ENCODE data around the gene EHBP1L1. TPM values are rescaled to one million over a fixed set of nuclear protein-coding genes. Genes with fewer than 3 reads are reported as not detected.
A peak's percentile ranks its signal among the peaks of the same experiment; 100 is the strongest.

Gene EHBP1L1
- total RNA-seq, 2 experiments from 2014 or later: 59.7 to 71.6 TPM

- BruUV-seq (replicated peaks): no TSS peak
- Histone ChIP-seq H4K20me1 (ENCODE audit: insufficient read depth, low read length) (no peaks in the 10 kb centered on the region), H3K9me3 (ENCODE audit: low read length) (no peaks in the 10 kb centered on the region), H3K4me2 (ENCODE audit: low read length) (no peak overlapping the region), H3K79me2 (ENCODE audit: insufficient read depth, low read depth, low read length) (no peaks in the 10 kb centered on the region), H3K4me1 (ENCODE audit: insufficient read depth, low read length, poor library complexity, severe bottlenecking) (no peaks in the 10 kb centered on the region), H3K27ac (ENCODE audit: low read depth, low read length, poor library complexity, severe bottlenecking) (no peak overlapping the region), H3K4me3 (ENCODE audit: low read depth, low read length, poor library complexity, severe bottlenecking) (no peak overlapping the region), H2AFZ (ENCODE audit: low read length) (no peak overlapping the region), H3K9me2 (ENCODE audit: insufficient read depth, low read length) (no peaks in the 10 kb centered on the region), H3K36me3 (ENCODE audit: insufficient read depth, low read length) (peaks cover 93% of the 10 kb centered on the region)
- intact Hi-C loops (cut with micrococcal nuclease; ENCODE audit: unreplicated experiment): loop anchor here (1.0 to 5.0 kb wide), 2 partner anchors 37 to 82 kb away; partner anchors contain the start of gene RELA
- DNase-seq (ENCODE audit: low spot score): peak; percentile 55
- CTCF ChIA-PET (ENCODE audit: unreplicated experiment): interaction anchor here (1.2 kb wide), 1 partner anchor 13 kb away, joined by 5 read pairs; no protein-coding TSS in a partner anchor
- POLR2A ChIA-PET: no interaction called here
- peak; percentile 81 for TF ChIP-seq CTCF (conservative IDR thresholded peaks at IDR 0.05; ENCODE audit: low read length)
- no peak for TF ChIP-seq EZH2phosphoT487 (IDR thresholded peaks at IDR 0.05; ENCODE audit: borderline replicate concordance, low read depth, low read length)
These were observed 49.9 kb downstream of the EHBP1L1 start for GRCh38 chr11:65625628-65626342.

- intact Hi-C loops (cut with micrococcal nuclease; ENCODE audit: unreplicated experiment): loop anchor here (5.0 kb wide), 1 partner anchor 80 kb away; no protein-coding TSS in a partner anchor
- Histone ChIP-seq H2AFZ (ENCODE audit: low read length) (no peak overlapping the region), H3K36me3 (ENCODE audit: insufficient read depth, low read length) (peaks cover 92% of the 10 kb centered on the region), H4K20me1 (ENCODE audit: insufficient read depth, low read length) (no peaks in the 10 kb centered on the region), H3K79me2 (ENCODE audit: insufficient read depth, low read depth, low read length) (no peaks in the 10 kb centered on the region), H3K4me1 (ENCODE audit: insufficient read depth, low read length, poor library complexity, severe bottlenecking) (no peaks in the 10 kb centered on the region), H3K4me2 (ENCODE audit: low read length) (no peak overlapping the region), H3K4me3 (ENCODE audit: low read depth, low read length, poor library complexity, severe bottlenecking) (no peak overlapping the region), H3K27ac (ENCODE audit: low read depth, low read length, poor library complexity, severe bottlenecking) (no peak overlapping the region), H3K9me3 (ENCODE audit: low read length) (no peaks in the 10 kb centered on the region), H3K9me2 (ENCODE audit: insufficient read depth, low read length) (no peaks in the 10 kb centered on the region)
- TF ChIP-seq CTCF (conservative IDR thresholded peaks at IDR 0.05; ENCODE audit: low read length): no peak
- TF ChIP-seq EZH2phosphoT487 (IDR thresholded peaks at IDR 0.05; ENCODE audit: borderline replicate concordance, low read depth, low read length): no peak
- DNase-seq (ENCODE audit: low spot score): no peak
- POLR2A ChIA-PET: no interaction called here
- CTCF ChIA-PET (ENCODE audit: unreplicated experiment): interaction anchor here (1.2 kb wide), 1 partner anchor 12 kb away, joined by 5 read pairs; no protein-coding TSS in a partner anchor
- no TSS peak for BruUV-seq (replicated peaks)
These were observed 51.3 kb downstream of the EHBP1L1 start for GRCh38 chr11:65627202-65627601.

- CTCF ChIA-PET (ENCODE audit: unreplicated experiment): no interaction called here
- no peak for DNase-seq (ENCODE audit: low spot score)
- BruUV-seq (replicated peaks): no TSS peak
- no peak overlapping the region for H2AFZ ChIP-seq (ENCODE audit: low read length)
- no peak overlapping the region for H3K4me2 ChIP-seq (ENCODE audit: low read length)
- no peak overlapping the region for H3K4me3 ChIP-seq (ENCODE audit: low read depth, low read length, poor library complexity, severe bottlenecking)
- no peaks in the 10 kb centered on the region for H3K9me2 ChIP-seq (ENCODE audit: insufficient read depth, low read length)
- peaks cover 96% of the 10 kb centered on the region for H3K36me3 ChIP-seq (ENCODE audit: insufficient read depth, low read length)
- H3K9me3 ChIP-seq (ENCODE audit: low read length): no peaks in the 10 kb centered on the region
- H4K20me1 ChIP-seq (ENCODE audit: insufficient read depth, low read length): no peaks in the 10 kb centered on the region
- no peak overlapping the region for H3K27ac ChIP-seq (ENCODE audit: low read depth, low read length, poor library complexity, severe bottlenecking)
- no peaks in the 10 kb centered on the region for H3K4me1 ChIP-seq (ENCODE audit: insufficient read depth, low read length, poor library complexity, severe bottlenecking)
- intact Hi-C loops (cut with micrococcal nuclease; ENCODE audit: unreplicated experiment): loop anchor here (5.0 kb wide), 1 partner anchor 78 kb away; no protein-coding TSS in a partner anchor
- no peaks in the 10 kb centered on the region for H3K79me2 ChIP-seq (ENCODE audit: insufficient read depth, low read depth, low read length)
- POLR2A ChIA-PET: no interaction called here
- no peak for TF ChIP-seq EZH2phosphoT487 (IDR thresholded peaks at IDR 0.05; ENCODE audit: borderline replicate concordance, low read depth, low read length)
- TF ChIP-seq CTCF (conservative IDR thresholded peaks at IDR 0.05; ENCODE audit: low read length): no peak
These were observed 53.7 kb downstream of the EHBP1L1 start for GRCh38 chr11:65629579-65629978.

All from OCI-LY7 (cell line).